Measurements from ENCODE around the gene MAEA. TPM values are rescaled to one million over a fixed set of nuclear protein-coding genes. Genes with fewer than 3 reads are reported as not detected.
"Not testable (repeated sequence)": the region's sequence is repeated elsewhere in the genome, so short reads cannot be mapped to it uniquely, and the experiment has no call there.

The MAEA gene
- total RNA-seq, 1 donor from 2014 or later: 49.6 TPM

GRCh38 chr4:1312821-1313640, 23.3 kb downstream of the MAEA start:
- intact Hi-C loops (cut with micrococcal nuclease): no loop called here
- DNase-seq: no peak
- ATAC-seq: no peak

GRCh38 chr4:1315306-1315705, 25.6 kb downstream of the MAEA start:
- DNase-seq (no peak), ATAC-seq (no peak)
- intact Hi-C loops (cut with micrococcal nuclease): no loop called here

- intact Hi-C loops (cut with micrococcal nuclease): no loop called here
- ATAC-seq (no peak), DNase-seq (no peak)
These were observed 26.3 kb downstream of the MAEA start for GRCh38 chr4:1315836-1316536.

- DNase-seq (no peak), ATAC-seq (no peak)
- intact Hi-C loops (cut with micrococcal nuclease): no loop called here
These were observed 27.0 kb downstream of the MAEA start for GRCh38 chr4:1316537-1317168.

GRCh38 chr4:1317177-1318045, 27.7 kb downstream of the MAEA start:
- ATAC-seq: no peak
- DNase-seq: peak; percentile 8
- intact Hi-C loops (cut with micrococcal nuclease): no loop called here

- DNase-seq (peak; percentile 25), ATAC-seq (no peak)
- intact Hi-C loops (cut with micrococcal nuclease): no loop called here
These were observed 28.3 kb downstream of the MAEA start for GRCh38 chr4:1318046-1318375.

GRCh38 chr4:1318488-1319213, 29.0 kb downstream of the MAEA start:
- DNase-seq (no peak), ATAC-seq (no peak)
- intact Hi-C loops (cut with micrococcal nuclease): no loop called here

- DNase-seq (no peak), ATAC-seq (no peak)
- intact Hi-C loops (cut with micrococcal nuclease): no loop called here
These were observed 31.8 kb downstream of the MAEA start for GRCh38 chr4:1321486-1321885.

GRCh38 chr4:1321946-1322650, 32.4 kb downstream of the MAEA start:
- intact Hi-C loops (cut with micrococcal nuclease): no loop called here
- DNase-seq (no peak), ATAC-seq (no peak)

GRCh38 chr4:1323280-1323634, 33.6 kb downstream of the MAEA start:
- ATAC-seq (no peak), DNase-seq (no peak)
- intact Hi-C loops (cut with micrococcal nuclease): no loop called here

GRCh38 chr4:1323635-1324442, 34.1 kb downstream of the MAEA start:
- intact Hi-C loops (cut with micrococcal nuclease): no loop called here
- ATAC-seq (no peak), DNase-seq (no peak)

GRCh38 chr4:1324443-1325175, 34.9 kb downstream of the MAEA start:
- DNase-seq, ATAC-seq: not testable (repeated sequence)

GRCh38 chr4:1325176-1325480, 35.4 kb downstream of the MAEA start:
- DNase-seq: no peak
- no peak for ATAC-seq

More at GRCh38 chr4:1324443-1325175, 34.9 kb downstream of the MAEA start:
- intact Hi-C loops (cut with micrococcal nuclease): not testable (repeated sequence)

GRCh38 chr4:1325681-1326635, 36.3 kb downstream of the MAEA start:
- no peak for ATAC-seq
- no peak for DNase-seq
- intact Hi-C loops (cut with micrococcal nuclease): no loop called here

More at GRCh38 chr4:1325176-1325480, 35.4 kb downstream of the MAEA start:
- intact Hi-C loops (cut with micrococcal nuclease): no loop called here

- no peak for ATAC-seq
- intact Hi-C loops (cut with micrococcal nuclease): no loop called here
- peak; percentile 20 for DNase-seq
These were observed 37.2 kb downstream of the MAEA start for GRCh38 chr4:1326751-1327525.
